DMS53 treated with DMSO at 0.1 percent for 48 hours (cell line): ENCODE data around the gene KCNA1.
"Not testable (repeated sequence)": the region's sequence is repeated elsewhere in the genome, so short reads cannot be mapped to it uniquely, and the experiment has no call there.

Experiments
- DNase-seq: peaks from one replicate; lab custom pipeline; 2025; ENCODE audit not compliant: unreplicated experiment; lab: John Stamatoyannopoulos, UW

Gene KCNA1

DNA sequence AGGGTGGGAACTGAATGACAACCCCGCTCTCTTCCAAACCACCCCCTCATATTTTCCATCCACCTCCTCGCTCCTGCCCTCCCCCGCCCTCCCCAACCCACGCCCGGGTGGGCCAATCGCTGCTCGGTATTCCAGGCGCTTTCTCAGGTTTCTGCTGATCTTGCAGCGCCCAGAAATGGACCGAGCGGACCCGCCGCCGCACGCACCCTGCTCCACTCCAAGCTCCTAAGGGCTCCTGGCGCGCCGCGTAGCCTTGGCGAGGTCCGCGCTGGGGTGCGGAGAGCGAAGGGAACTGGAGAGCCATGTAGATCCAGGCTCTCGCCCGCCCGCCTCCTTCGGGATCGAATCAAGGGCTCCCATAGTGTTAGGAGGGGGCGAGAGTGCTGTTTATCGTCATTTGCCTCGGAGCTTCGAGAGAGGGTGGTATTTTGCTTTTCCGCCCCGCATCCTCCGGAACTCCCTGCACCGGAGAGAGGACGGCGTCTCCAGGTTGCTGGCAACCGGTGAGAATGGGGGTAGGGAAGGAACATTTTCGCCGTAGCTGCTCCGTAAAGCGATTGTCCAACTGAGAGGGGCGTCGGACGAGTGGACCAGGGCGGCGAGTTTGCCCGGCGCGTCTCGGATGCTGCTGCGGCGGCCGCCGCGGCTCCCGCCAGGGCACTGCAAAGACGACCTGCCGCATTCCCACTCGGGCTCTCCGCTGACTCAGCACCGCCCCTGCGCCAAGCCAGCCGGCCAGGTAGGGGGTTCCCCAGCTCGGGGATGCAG lies at the start of gene KCNA1:
TSS of gene KCNA1 (plus strand) at position 172 of the 768 bp plus-strand sequence. CDS start 1,474 bp downstream, outside the sequence.
- no peak for DNase-seq

DNA sequence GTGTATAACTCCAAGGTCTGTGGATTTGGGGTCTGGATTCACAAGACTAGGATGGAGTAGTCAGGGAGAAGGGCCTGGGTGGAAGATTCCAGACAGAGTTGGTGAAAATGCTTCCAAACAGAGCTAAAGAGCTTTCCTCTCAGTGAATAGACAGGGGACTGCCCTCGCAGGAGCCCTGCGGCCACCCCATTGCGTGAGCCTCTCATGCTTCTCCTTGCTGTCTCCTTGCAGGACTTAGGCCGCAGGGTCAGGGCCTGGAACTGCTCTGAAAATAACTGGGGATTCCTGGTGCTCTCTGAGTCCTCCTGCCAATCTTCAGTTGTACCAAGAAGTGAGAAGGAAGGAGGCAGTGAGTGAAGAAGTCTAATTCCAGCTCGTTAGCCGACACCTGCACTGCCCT lies 49.0 kb upstream of the KCNA1 start:
- no peak for DNase-seq

DNA sequence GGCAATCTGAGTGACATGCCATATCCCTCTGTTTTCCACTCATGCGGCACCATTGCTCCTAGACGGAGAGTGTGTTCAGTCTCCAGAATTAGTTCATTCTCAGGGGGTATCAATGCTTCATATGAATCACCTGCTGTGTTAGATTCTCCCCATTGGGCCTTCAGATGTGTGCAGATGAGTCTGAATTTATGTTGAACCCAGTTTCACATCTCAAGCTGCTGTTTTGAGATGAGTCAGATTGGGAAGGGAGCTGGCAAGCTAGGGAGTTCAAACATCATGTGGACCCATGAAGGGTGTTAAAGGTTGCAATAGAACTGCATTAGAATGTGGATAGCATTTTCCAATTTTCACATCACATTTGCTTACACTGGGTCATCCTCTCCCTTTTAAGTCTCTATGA lies 46.9 kb upstream of the KCNA1 start:
- DNase-seq: no peak

DNA sequence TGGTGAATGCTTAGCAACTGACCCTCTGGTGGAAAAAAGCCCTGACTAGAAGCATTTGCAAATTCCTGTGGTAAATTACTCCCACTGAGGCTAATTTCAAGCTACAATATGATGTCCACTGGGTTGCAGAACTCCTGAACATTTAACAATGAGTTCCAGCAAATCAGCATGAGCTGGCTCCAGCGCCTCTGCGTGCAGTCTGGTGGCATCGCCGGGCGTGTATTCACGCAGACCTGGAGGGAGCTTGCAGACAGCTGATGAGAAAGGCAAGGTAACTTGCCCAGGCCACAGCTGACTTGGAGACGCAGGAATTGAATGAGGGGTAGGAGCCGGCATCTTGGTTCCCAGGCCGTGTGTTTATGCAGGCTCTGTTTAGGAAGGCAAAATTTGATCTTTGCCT lies 45.1 kb upstream of the KCNA1 start:
- no peak for DNase-seq

DNA sequence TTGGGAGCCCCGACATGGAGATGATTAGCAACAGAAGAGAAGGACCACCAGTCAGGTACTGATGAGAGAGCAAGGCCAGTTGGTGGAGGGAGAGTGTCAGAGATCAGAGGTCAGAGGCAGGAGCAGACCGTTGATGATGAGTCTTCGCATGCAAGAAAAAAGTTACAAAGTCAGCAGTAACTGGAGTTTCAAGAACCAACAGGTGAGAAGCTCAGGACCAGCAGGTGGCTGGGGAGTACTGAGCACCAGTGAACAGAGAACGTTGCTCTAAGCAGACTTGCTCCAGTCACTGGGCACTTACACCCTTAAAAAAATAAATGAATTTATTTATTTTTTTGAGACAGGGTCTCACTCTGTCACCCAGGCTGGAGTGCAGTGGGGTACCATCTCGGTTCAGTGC lies 44.5 kb upstream of the KCNA1 start:
- no peak for DNase-seq

DNA sequence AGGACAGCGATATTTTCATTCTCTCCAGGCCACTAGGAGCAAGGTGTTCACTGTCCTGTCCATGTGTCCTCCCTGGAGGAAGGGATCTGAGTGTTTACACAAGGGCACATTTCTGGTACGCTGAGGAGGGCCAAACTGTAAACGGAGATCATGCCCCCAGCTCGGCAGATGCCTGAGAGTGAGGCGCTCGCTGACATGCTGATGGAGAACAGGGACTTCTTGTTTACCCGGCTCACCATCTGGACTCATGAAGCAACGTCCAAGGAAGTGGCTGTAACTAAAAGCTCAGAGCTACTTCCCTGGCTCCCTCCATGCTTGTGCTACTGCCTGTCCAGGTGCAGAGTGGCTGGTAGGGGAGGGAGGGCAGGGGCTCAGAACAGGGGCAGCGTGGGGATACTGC lies 43.4 kb upstream of the KCNA1 start:
- no peak for DNase-seq

DNA sequence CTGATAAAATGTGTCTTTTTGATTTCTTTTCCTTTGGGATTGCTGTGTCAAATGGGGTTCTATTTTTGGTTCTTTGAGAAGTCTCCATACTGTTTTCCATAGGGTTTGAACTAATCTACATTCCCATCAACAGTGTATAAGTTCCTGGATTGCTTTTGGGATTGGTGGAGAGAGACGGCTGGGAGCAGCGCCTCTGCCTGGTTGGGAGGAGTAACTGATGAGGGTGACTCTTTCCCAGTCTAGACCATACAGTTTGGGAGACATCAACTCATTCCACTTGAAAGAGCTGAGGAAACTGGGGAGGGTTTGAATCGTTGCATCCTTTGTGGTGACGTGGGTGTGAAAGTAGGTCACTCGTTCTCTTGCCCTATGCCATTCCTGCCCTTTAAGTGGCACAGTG lies 42.3 kb upstream of the KCNA1 start:
- no peak for DNase-seq

DNA sequence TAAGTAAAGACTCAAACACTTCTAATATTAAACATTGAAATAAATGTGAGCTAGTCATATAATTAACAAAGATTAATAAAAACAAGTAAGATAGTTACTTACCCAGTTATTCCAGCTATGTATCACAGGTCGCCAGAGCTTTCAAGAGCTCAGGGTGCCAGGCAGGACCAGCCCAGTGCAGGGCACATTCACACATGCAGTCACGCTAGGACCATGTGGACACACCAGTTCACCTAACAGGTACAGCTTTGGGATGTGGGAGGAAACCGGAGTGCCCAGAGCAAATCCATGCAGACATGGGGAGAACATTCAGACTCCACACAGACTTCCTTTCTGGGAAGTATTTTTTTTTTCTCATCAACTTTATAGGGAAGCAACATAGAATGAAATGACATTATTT lies 39.3 kb upstream of the KCNA1 start:
- no peak for DNase-seq

DNA sequence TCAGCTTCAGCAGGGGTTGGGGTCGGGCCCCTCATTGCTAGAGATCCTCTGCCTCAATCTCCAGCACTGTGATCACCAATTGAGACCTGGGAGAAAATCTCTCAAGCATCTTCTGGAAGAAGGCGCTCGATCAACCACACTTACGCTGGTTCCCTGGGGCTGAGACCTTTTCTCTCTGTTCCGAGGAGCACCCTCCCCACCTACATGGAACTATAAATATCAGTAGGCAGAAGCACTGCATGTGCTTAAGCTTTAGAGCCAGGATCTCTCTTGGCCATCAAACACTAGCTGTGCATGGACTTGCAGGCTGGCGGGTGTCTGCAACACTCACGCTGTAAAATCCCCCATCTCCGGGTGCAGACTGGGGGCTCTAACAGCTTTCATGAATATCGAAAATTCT lies 38.2 kb upstream of the KCNA1 start:
- DNase-seq: no peak

DNA sequence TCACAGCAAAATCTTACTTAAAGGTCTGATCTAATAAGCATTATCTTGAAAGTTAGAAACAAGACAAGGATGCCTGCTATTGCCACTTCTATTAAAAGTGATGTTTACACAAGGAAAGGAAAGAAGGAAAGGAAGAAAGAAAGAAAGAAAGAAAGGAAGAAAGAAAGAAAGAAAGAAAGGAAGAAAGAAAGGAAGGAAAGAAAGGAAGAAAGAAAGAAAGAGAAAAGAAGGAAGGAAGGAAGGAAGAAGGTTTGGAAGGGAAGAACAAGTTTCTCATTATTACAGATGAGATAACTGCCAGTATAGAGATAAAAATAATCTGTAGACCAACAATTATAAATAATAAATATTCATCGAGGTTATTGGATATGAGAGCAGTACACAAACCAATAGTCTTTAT lies 35.8 kb upstream of the KCNA1 start:
- no peak for DNase-seq

DNA sequence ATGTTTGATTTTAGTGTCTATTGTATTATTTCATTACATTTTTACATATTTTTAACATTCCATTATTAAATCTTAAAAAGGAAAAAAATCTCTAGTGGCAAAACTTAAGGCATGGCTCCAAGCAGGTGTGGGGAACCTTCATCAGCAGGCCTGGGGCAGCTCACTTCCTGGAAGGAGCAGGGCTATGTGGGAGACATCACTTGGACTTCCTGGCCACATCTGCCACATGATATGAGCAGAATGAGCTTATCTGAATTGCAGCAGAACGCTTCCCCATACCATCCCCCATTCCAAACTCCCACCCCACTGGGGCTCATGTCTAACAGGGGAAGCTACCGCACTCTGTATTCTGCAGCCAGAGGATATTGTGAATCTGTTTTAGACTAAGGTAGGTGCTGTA lies 35.0 kb upstream of the KCNA1 start:
- DNase-seq: no peak

DNA sequence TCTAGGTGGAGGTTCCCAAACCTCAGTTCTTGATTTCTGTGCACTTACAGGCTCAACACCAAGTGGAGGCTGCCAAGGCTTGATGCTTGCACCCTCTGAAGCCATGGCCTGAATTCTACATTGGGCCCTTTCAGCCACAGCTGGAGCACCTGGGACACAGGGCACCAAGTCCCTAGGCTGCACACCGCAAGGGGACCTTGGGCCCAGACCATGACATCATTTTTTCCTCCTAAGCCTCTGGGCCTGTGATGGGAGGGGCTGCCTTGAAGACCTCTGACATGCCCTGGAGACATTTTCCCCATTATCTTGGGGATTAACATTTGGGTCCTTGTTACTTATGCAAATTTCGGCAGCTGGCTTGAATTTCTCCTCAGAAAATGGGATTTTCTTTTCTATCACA lies 30.2 kb upstream of the KCNA1 start:
- DNase-seq: not testable (repeated sequence)

DNA sequence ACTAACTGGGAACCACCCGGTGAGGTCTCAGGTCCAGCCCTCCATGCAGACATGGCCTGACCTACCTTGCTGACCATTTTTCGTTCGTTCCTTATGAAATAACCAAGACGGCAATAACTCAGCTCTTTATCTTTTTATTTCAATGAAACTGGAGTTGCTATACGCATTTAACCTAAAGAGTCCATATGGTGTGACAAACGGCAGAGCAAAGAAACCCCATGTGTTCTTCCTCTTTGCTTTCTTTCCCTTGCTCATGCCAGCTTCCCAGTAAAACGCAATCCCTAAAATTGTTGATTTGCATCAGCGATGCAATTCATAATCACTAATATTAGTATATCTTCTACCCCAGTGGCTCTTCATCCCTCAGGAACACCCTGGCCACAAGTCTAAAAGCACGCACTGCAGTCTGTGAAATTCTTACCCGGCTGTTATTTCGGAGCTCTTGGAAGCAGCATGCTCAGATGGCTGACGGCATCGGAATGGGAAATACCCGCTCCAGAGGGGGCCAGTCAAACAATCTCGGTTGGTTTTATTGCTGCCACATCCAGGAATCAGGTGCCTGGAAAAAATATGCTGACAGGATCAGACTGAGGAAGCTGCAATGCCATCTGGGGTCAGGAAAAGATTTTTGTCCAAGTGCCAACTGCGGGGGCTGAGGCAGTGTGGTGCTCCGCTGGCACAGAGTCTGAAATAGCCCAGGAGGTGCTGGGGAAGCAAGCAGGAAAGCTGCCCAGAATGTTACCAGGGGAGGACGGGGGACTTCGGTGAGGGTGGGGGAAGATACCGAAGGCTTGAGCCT lies 28.2 kb upstream of the KCNA1 start:
- no peak for DNase-seq

DNA sequence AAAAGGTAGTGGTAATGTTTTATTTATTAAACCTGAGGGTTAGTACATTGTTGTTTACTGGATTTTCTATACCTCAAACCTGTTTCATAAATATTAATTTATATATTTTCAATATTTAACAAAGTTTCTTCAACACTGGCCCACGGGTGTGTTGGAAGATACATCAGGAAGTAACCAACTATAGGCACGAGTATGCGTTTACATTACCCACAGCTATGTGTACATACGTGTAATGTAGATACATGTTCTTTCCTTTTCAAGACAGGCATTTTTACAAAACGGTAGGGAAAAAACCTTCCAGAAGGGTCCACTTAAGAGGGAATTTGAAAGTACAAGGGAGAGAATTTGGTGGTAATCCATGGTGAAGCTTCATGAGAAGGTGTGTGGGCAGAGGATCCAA lies 17.8 kb upstream of the KCNA1 start:
- no peak for DNase-seq

DNA sequence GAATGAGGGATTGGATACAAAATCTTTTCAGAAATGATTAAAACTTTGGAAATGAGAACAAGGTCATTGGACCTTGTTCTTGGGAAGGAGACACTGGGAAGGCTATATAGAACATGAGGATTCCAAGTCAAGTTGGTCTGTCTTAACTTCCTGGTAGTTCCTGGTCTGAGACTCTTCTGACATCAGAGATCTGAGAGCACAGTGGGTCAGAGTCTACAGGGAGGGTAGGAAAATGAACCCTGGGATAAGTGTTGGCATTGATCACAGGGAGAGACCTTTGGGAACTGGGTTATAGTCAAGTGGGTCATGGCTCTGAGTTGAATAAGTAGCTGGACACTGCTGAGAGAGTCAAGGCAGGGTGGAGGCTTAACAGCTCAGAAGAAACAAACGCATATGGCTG lies 17.3 kb upstream of the KCNA1 start:
- DNase-seq: no peak

DNA sequence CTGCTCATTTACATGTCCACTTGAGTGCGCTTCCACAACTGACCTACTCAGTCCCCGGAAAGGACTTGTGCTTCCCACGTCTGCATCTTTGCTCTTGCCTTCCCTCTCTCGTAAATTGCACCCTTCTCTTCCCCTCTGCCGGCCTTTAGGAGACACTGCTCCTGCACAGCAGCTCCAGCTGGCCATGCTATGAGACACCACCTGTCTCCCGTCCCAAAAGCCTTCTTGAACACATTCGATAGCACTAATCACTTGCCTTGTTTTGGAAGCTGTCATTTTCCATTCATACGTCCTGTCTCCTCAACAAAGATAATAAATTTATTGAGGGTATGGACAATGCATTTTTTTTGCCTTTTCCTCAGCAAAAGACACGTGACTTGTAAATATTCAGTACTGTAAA lies 15.7 kb upstream of the KCNA1 start:
- no peak for DNase-seq

DNA sequence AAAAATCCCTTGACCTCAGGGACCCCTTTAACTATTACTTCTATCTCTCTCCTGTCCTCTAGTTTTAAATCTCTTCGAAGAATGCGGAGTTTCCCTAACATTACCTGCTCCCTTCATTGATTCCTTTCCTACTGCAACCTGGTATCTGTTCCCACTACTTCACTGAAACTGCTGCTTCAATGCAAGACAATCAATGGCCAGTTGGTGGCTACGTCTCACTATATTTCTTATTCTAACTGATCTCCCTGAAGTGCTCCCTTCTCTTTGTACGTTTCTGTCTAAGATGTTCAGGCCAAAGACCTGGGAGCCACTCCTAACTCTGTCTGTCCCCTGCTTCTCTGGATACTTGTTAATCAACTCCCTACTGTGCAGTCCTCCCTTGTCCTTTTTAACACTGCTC lies 10.3 kb upstream of the KCNA1 start:
- peak; percentile 67 for DNase-seq

DNA sequence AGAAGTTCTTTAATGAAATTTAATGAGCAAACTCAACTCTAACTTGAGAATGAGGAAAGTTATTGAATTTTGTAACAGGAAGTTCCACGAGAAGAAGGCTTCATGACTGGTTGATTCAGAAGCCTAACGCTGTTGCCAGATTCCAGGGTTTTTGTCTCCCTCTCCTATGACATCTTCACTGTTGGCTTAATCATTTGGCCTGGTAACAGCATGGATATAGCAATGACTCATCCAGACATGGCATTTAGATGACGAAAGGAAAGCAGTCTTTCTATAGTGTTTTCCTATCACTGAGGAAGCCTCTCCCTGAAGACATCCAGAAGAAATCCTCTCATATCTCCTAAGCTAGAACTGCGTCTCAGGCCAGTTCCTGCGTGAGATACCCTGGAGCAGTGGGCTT lies 9.4 kb upstream of the KCNA1 start:
- peak; percentile 63 for DNase-seq

DNA sequence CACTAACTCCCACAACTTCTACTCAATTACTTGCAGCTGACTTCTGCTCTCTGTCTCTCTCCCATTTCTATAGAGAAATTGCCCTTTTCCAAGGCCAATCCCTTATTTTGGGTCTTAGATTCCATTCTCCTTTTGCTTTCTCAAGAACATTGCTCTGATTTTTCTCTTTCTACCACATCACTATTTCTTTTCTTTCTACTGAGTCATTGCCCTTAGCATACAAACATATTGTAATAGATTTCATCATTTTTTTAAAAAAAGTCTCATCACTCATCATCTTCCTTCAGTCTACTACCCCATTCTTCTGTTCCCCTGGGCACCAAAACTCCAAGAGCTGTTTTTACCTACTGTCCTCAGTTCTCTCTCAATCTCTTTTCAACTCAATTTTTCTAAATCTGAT lies 4.4 kb upstream of the KCNA1 start:
- DNase-seq: no peak

DNA sequence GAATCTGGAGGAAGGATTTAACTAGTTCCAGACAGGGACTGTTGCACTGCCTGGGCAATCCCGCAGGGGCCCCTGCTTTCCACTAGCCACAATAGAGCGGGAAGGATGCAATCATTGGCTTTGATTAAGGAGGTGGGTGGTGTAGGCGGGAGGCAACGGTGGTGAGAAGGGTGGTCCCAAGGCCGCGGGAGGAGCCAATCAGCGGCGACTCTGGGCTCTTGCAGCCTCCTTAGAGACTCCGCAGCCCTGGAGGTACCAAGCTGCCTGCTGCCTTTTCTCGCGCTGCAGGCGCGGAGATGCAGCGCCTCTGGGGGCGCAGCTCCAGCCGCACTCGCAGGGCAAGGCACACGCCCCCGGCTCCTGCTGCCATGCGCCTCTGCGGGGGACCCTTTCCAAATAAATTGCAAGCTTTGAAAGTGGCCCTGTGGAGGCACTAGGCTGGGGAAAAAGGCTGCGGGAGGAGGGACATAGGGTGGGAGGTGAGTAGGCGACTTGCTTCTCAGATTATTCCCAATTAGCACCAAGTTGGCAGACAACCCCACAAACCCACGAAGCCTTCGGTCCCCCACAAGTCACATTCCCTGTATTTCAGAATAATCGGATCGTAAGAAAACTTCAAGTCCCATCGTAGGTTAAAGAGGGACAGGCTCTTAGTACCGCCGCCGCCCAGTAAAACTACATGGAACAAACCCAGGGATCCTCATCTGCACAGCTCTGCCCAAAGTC lies 858 bp upstream of the KCNA1 start:
- DNase-seq: no peak

DNA sequence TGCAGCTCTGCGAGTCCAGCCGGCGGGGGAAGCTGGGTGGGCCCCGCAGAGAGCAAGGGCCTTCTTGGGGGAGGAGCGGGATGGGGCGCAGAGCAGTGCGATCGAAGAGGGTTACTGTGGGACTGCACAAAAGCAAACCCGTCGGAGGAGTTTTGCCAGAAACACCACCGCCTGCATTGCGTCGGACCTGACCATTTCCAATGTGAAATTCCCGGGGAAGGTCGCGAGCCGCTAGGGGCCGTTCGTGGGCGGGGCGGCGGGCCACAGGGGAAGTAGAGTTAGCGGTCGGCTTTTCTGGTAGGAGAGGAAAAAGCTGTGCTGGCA lies 333 bp upstream of the KCNA1 start:
- DNase-seq: no peak
